Measurements from ENCODE around the gene DOCK3. TPM values are rescaled to one million over a fixed set of nuclear protein-coding genes. Genes with fewer than 3 reads are reported as not detected.

DOCK3 gene
- total and polyA plus RNA-seq, 10 of the 15 experiments (the other 5 are each of a cell fraction or from before 2014, with no cell fraction given): 0.02 to 0.52 (median 0.04) TPM; not detected in 5

DNA sequence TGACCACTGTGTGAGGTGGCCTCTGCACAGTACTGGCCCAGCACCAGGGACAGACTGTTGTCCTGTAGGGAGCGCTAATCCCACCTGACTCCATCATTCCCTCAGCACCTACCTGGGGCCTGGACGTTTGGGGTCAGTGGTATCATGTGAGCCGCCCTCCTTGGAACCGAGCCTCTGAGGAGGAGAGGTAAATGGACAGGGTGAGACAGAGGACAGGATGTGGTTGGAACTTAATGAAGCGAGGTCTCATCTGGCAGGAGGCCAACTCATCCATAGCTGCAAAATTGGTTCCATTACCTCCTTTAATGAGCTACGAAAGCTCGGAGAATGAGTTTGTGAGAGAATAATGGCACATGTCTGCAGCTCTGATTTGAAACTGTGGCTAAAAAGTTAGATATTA is 43.9 kb upstream of the DOCK3 start:
- H3K4me3 ChIP-seq: no peak overlapping the region
- intact Hi-C loops (cut with micrococcal nuclease; ENCODE audit: unreplicated experiment): no loop called here
- no peak overlapping the region for H3K4me2 ChIP-seq (ENCODE audit: control insufficient read depth, insufficient read depth)
- no peaks in the 10 kb centered on the region for H3K27me3 ChIP-seq (replicated peaks in 1 of 2; ENCODE audit: control insufficient read depth in 2 of 2, insufficient read depth in 2 of 2, low read length in 1 of 2)
- in situ Hi-C loops (cut with MboI): no loop called here
- H3K9me3 ChIP-seq (replicated peaks; ENCODE audit: control insufficient read depth, insufficient read depth, low read length): no peaks in the 10 kb centered on the region
- H3K9ac ChIP-seq (ENCODE audit: control insufficient read depth, insufficient read depth, low read length): no peak overlapping the region
- CTCF ChIA-PET: interaction anchor here (1.0 to 3.1 kb wide), 4 partner anchors 10 to 162 kb away, joined by 3 to 13 read pairs (median 8); no protein-coding TSS in a partner anchor
- WGBS (ENCODE audit: insufficient coverage, insufficient replicate concordance, low lambda C conversion rate, missing lambda C conversion rate): 60% methylated on average over 7 of the region's 7 CpGs
- FAIRE-seq: no peak
- POLR2A ChIA-PET: no interaction called here
- RAD21 ChIA-PET (ENCODE audit: unreplicated experiment): interaction anchor here (2.4 kb wide), 1 partner anchor 12 kb away, joined by 7 read pairs; no protein-coding TSS in a partner anchor
- no peak for ATAC-seq
- SMC1A ChIA-PET (ENCODE audit: uncharacterized antibody, unreplicated experiment): interaction anchor here (1.2 to 5.7 kb wide), 3 partner anchors 8 to 16 kb away, joined by 5 to 26 read pairs (median 12); partner anchors contain the start of gene MAPKAPK3
- no TSS peak for BruUV-seq (replicated peaks)
- H3K36me3 ChIP-seq (ENCODE audit: control insufficient read depth in 2 of 2, insufficient read depth in 2 of 2, low read length in 1 of 2): peaks cover 0 to 6% of the 10 kb centered on the region in 2 experiments; a peak in 2 of 4 replicates
- H4K20me1 ChIP-seq (ENCODE audit: control insufficient read depth, insufficient read depth): no peaks in the 10 kb centered on the region
- no peak overlapping the region for H2AFZ ChIP-seq (ENCODE audit: control insufficient read depth, low read depth, low read length)
- DNase-seq (ENCODE audit: low read depth, low spot score): no peak
- TF ChIP-seq NR2C2 (IDR thresholded peaks at IDR 0.05; ENCODE audit: borderline replicate concordance, control insufficient read depth, insufficient read length, low read depth) (no peak), BHLHE40 (IDR thresholded peaks at IDR 0.05; ENCODE audit: borderline replicate concordance in 1 of 2, low read depth in 2 of 2, low read length in 1 of 2) (no peak), SIX5 (IDR thresholded peaks at IDR 0.05; ENCODE audit: low read depth, low read length, severe bottlenecking) (no peak), ZSCAN29 (IDR thresholded peaks at IDR 0.05) (no peak), ESRRA (IDR thresholded peaks at IDR 0.05; ENCODE audit: low read length) (no peak), ATF7 (IDR thresholded peaks at IDR 0.05; ENCODE audit: low read depth) (no peak), HDGF (IDR thresholded peaks at IDR 0.05) (no peak), SREBF2 (IDR thresholded peaks at IDR 0.05; ENCODE audit: low read length) (no peak), GATAD2B (conservative IDR thresholded peaks at IDR 0.05; ENCODE audit: low read depth) (no peak), EGR1 (IDR thresholded peaks at IDR 0.05; ENCODE audit: borderline replicate concordance in 1 of 2, low read depth in 2 of 2, low read length in 2 of 2) (no peak), BRCA1 (IDR thresholded peaks at IDR 0.05; ENCODE audit: low read depth, low read length) (no peak), POLR2A (IDR thresholded peaks at IDR 0.05; ENCODE audit: low read depth, low read length) (no peak)
- TF ChIP-seq, protein P1, sequence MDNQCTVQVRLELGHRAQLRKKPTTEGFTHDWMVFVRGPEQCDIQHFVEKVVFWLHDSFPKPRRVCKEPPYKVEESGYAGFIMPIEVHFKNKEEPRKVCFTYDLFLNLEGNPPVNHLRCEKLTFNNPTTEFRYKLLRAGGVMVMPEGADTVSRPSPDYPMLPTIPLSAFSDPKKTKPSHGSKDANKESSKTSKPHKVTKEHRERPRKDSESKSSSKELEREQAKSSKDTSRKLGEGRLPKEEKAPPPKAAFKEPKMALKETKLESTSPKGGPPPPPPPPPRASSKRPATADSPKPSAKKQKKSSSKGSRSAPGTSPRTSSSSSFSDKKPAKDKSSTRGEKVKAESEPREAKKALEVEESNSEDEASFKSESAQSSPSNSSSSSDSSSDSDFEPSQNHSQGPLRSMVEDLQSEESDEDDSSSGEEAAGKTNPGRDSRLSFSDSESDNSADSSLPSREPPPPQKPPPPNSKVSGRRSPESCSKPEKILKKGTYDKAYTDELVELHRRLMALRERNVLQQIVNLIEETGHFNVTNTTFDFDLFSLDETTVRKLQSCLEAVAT (IDR thresholded peaks at IDR 0.05): no peak
- TF ChIP-seq, protein P2, sequence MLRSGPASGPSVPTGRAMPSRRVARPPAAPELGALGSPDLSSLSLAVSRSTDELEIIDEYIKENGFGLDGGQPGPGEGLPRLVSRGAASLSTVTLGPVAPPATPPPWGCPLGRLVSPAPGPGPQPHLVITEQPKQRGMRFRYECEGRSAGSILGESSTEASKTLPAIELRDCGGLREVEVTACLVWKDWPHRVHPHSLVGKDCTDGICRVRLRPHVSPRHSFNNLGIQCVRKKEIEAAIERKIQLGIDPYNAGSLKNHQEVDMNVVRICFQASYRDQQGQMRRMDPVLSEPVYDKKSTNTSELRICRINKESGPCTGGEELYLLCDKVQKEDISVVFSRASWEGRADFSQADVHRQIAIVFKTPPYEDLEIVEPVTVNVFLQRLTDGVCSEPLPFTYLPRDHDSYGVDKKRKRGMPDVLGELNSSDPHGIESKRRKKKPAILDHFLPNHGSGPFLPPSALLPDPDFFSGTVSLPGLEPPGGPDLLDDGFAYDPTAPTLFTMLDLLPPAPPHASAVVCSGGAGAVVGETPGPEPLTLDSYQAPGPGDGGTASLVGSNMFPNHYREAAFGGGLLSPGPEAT (IDR thresholded peaks at IDR 0.05; ENCODE audit: low read depth): no peak
- H3K27ac ChIP-seq (ENCODE audit: control insufficient read depth, insufficient read depth): no peak overlapping the region
- H3K79me2 ChIP-seq (ENCODE audit: control insufficient read depth, insufficient read depth, low read length): no peaks in the 10 kb centered on the region
- H3K4me1 ChIP-seq (ENCODE audit: control insufficient read depth, insufficient read depth, low read length): peaks cover 10% of the 10 kb centered on the region
